GM15510 (cell line): Measurements from ENCODE around the gene NAP1L3.

Source experiments
- POLR2A ChIP-seq: IDR thresholded peaks from 3 replicates; pipeline ENCODE4 v1.6.1; 2011; ENCODE audit warnings: borderline replicate concordance; ENCODE audit not compliant: insufficient read length; ENCODE audit errors: extremely low read depth

NAP1L3 gene, protein sequence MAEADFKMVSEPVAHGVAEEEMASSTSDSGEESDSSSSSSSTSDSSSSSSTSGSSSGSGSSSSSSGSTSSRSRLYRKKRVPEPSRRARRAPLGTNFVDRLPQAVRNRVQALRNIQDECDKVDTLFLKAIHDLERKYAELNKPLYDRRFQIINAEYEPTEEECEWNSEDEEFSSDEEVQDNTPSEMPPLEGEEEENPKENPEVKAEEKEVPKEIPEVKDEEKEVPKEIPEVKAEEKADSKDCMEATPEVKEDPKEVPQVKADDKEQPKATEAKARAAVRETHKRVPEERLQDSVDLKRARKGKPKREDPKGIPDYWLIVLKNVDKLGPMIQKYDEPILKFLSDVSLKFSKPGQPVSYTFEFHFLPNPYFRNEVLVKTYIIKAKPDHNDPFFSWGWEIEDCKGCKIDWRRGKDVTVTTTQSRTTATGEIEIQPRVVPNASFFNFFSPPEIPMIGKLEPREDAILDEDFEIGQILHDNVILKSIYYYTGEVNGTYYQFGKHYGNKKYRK

DNA sequence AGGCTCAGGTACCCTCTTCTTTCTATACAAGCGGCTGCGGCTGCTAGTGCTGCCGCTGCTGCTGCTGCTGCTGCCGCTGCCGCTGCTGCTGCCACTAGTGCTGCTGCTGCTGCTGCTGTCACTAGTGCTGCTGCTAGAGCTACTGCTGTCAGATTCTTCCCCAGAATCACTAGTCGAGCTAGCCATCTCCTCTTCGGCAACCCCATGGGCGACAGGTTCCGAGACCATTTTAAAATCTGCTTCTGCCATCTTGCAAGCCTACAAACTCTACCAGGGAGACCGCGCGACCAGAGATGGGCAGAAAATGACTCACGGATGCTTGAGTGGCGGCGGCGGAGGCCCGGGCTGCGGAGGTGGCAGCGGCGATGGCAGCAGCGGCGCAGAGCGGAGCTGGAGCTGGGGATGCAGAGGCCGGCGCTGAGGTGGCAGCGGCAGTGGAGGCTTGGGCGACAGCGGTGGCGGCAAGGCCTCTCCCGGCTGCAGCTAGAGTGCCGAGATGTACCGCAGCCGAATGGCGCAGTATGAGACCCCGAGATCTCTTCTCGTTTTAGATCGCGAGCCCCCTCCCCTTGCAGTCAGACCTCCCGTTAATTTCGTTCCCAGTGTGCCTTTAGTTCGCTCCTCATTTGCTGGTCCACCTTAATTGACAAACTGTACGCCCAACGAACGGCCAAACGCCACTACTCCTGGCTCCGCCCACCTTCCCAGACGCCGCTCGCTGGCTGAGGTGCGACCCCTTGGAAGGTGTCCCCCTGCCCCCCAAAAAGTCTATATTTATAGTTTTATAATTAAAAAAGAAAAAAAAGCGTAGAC lies at the start of gene NAP1L3:
Gene NAP1L3, minus strand, starts transcription at position 523 of the 813 bp plus-strand sequence. Its CDS starts 274 bp downstream, at position 249.
- no peak for TF ChIP-seq POLR2A

DNA sequence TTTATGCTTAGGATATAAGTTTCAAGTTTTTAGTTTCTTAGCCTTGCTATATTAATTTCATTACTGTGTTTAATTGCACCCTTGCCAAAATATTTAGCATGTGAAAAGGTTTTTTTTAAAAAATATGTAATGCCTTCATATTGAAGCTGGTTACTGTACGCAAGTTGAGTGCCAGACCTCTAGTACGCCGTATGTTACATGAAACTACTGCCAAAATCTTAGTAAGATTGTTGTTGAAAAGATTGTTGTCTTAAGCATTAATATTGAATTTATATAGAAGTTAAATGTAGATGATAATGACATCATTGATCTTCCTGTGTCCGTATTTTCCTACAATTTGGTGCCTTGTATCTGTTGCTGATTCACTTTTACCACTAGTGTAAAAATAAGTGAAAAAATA lies 37.7 kb upstream of the NAP1L3 start:
- no peak for TF ChIP-seq POLR2A

DNA sequence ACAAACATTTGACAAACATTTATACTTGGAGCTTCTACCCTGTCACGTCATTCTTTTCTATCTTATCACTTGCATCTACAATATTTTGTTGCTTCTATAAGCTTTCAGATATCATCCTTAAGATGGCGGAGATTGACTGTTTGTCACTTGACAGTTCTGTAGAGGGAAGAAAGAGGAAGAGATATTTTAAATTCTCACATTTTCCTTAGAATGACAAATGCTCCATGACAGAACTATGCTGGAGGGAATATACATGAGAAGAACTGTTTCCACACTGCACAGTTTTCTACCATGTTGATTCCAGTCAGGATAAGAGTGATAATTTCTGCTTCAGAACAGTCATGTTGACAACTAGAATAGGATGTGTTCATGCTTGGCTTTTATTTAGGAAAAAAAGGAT lies 30.3 kb upstream of the NAP1L3 start:
- TF ChIP-seq POLR2A = no peak

DNA sequence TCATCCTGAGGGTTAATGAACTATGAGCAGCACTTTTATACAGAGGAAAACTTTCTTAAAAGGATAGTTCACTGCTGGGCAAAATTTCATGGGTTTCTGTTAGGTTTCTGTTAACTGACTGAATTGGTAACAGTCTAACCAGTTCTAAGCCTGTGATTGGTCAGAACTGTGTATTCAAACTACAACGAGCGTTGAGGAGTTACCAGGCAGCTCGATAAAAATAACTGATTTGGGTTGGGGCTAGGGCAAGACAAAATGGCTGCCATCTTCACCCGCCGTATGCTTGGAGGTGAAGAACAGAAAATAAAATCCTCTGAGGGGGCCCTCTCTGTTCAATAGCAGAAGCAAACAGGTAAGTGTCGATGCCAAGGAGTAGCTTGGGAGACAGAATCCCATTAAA lies 22.6 kb upstream of the NAP1L3 start:
- no peak for TF ChIP-seq POLR2A

DNA sequence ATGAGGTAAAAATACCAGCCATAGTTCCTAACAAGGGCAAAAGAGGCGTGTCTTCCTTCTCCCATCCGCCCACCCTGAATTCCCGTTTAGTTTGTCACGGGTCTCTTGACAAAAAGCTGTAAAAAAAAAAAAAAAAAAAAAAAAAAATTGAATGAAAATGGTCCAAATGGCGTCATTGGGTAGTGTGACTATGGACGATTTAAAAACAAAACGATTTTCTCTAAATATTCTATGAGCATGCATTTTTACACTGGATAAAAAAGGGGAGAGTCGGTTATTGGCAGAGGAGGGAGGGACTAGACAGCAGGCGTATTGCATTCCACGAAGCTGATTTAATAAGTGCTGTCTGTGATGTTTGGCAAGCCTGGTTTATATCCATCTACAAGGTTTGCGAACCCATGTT lies 492 bp upstream of the NAP1L3 start, which contains the start of gene FAM133A:
Gene FAM133A, plus strand, starts transcription at position 338 of the 403 bp plus-strand sequence. CDS start 35,214 bp downstream, outside the sequence.
- no peak for TF ChIP-seq POLR2A

DNA sequence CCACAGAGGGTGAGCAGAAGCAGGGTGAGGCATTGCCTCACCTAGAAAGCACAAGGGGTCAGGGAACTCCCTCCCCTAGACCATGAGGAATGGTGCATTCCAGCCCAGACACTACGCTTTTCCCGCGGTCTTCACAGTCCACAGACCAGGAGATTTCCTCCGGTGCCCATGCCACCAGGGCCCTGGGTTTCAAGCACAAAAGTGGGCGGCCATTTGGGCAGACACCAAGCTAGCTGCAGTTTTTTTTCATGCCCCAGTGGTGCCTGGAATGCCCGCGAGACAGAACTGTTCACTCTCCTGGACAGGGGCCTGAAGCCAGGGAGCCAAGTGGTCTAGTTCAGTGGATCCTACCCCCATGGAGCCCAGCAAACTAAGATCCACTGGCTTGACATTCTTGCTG lies 12.8 kb downstream of the NAP1L3 start:
- TF ChIP-seq POLR2A = no peak

DNA sequence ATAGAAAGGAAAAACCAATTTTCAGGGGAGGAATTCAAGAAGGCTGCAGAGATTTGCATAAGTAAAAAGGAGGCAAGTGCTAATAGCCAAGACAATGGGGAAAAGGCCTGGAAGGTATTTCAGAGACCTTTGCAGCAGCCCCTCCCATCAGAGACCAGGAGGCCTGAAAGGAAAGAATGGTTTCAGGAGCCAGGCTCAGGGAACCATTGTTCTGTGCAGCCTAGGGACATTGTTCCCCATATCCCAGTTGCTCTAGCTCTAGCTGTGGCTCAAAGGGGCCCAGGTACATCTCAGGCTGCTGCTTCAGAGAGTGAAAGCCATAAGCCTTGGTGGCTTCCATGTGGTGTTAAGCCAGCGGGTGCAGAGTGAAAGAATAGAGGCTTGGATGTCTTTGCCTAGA lies 24.0 kb downstream of the NAP1L3 start:
- TF ChIP-seq POLR2A = no peak

DNA sequence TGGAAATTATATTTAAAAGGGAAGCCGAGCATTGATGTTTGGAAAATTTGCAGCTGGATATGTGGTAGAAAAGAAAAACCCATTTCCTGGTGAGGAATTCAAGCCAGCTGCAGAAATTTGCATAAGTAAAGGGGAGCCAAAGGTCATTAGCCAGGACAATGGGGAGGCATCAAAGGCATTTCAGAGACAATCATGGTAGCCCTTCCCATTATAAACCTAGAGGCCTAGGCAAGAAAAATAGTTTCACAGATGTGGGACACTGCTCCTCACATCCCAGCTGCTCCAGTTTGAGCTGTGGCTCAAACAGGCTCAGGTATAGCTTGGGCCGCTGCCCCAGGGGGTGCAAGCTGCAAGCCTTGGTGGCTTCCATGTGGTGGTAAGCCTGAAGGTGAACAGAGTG lies 35.8 kb downstream of the NAP1L3 start:
- TF ChIP-seq POLR2A = no peak
